Calu3 (cell line): ENCODE measurements around the gene POU6F1. TPM values are rescaled to one million over a fixed set of nuclear protein-coding genes. Genes with fewer than 3 reads are reported as not detected.
"Not testable (repeated sequence)": the region's sequence is repeated elsewhere in the genome, so short reads cannot be mapped to it uniquely, and the experiment has no call there.

Source experiments
- BruUV-seq: library from RNA; stranded (reverse); fragments of 400-500 nt; replicated peaks from 2 replicates; lab custom pipeline; 2021; lab: Mats Ljungman, UMichigan
- CTCF ChIA-PET: fragments of 300-600 bp; sonication (Branson Sonifier 250); formaldehyde crosslinking; loops from one replicate; lab custom pipeline; 2022; ENCODE audit warnings: antibody characterized with exemption; lab: Charles Lee
- DNase-seq: peaks from one replicate; pipeline ENCODE4 v3.0.0; 2022
- H3K27ac Mint-ChIP-seq: one replicate; pipeline ENCODE4 v1.8.0; 2022; ENCODE audit warnings: mixed read lengths; ENCODE audit not compliant: unreplicated experiment
- H3K27me3 Mint-ChIP-seq: one replicate; pipeline ENCODE4 v1.8.0; 2022; ENCODE audit warnings: mixed read lengths; ENCODE audit not compliant: unreplicated experiment
- H3K36me3 Mint-ChIP-seq: one replicate; pipeline ENCODE4 v1.8.0; 2022; ENCODE audit warnings: mild to moderate bottlenecking, moderate library complexity, mixed read lengths; ENCODE audit not compliant: insufficient read depth, unreplicated experiment
- H3K4me1 Mint-ChIP-seq: one replicate; pipeline ENCODE4 v1.8.0; 2022; ENCODE audit warnings: mild to moderate bottlenecking, low read depth, mixed read lengths; ENCODE audit not compliant: unreplicated experiment
- H3K4me3 Mint-ChIP-seq: one replicate; pipeline ENCODE4 v1.8.0; 2022; ENCODE audit warnings: mild to moderate bottlenecking, low read depth, moderate library complexity, mixed read lengths; ENCODE audit not compliant: unreplicated experiment
- H3K9me3 Mint-ChIP-seq: one replicate; pipeline ENCODE4 v1.8.0; 2022; ENCODE audit warnings: low read depth, mixed read lengths; ENCODE audit not compliant: unreplicated experiment
- intact Hi-C: fragments of 100-400 bp; cut with micrococcal nuclease; formaldehyde crosslinking; loops from one replicate; pipeline ENCODE4 v1.10.0; 2022; ENCODE audit not compliant: unreplicated experiment
- total RNA-seq: library from RNA; stranded (reverse); gene quantifications from 2 replicates; pipeline ENCODE4 v1.2.3, GENCODE V29; 2022
- TF ChIP-seq, protein P1 (sequence below): fragments of 200-600 bp; IDR thresholded peaks from one replicate; pipeline ENCODE4 v1.8.0; 2022; ENCODE audit warnings: antibody characterized with exemption; ENCODE audit not compliant: unreplicated experiment

POU6F1 gene
- total RNA-seq, 1 experiment from 2014 or later: 2.5 TPM

- TF ChIP-seq, protein P1, sequence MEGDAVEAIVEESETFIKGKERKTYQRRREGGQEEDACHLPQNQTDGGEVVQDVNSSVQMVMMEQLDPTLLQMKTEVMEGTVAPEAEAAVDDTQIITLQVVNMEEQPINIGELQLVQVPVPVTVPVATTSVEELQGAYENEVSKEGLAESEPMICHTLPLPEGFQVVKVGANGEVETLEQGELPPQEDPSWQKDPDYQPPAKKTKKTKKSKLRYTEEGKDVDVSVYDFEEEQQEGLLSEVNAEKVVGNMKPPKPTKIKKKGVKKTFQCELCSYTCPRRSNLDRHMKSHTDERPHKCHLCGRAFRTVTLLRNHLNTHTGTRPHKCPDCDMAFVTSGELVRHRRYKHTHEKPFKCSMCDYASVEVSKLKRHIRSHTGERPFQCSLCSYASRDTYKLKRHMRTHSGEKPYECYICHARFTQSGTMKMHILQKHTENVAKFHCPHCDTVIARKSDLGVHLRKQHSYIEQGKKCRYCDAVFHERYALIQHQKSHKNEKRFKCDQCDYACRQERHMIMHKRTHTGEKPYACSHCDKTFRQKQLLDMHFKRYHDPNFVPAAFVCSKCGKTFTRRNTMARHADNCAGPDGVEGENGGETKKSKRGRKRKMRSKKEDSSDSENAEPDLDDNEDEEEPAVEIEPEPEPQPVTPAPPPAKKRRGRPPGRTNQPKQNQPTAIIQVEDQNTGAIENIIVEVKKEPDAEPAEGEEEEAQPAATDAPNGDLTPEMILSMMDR: no peak
- intact Hi-C loops: loop anchor here (1.0 kb wide), 1 partner anchor 79 kb away; no protein-coding TSS in a partner anchor
- Mint-ChIP-seq H3K9me3 (no peaks in the 10 kb centered on the region), H3K4me1 (peaks cover 14% of the 10 kb centered on the region), H3K27ac (no peak overlapping the region), H3K4me3 (no peak overlapping the region), H3K27me3 (no peaks in the 10 kb centered on the region), H3K36me3 (peaks cover 35% of the 10 kb centered on the region)
- no TSS peak for BruUV-seq
- DNase-seq: peak; percentile 63
- CTCF ChIA-PET: interaction anchor here (0.6 to 2.1 kb wide), 3 partner anchors 24 to 476 kb away, joined by 3 to 22 read pairs (median 4); partner anchors contain the start of gene DAZAP2
Measured at GRCh38 chr12:51262758-51263177, 44.9 kb upstream of the POU6F1 start.

DNA sequence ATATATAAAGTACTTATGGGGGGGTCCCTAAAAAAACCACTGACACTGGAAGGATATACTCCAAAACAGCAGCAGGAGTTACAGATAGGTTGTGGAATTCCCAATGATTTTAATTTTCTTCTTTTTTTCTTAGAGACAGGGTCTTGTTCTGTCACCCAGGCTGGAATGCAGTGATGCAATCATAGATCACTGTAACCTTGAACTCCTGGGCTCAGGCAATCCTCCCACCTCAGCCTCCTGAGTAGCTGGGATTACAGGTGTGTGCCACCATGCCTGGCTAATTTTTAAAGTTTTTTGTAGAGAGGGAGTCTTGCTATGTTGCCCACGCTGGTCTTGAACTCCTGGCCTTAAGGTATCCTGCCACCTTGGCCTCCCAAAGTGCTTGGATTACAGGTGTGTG is 41.7 kb upstream of the POU6F1 start:
- BruUV-seq, H3K27ac Mint-ChIP-seq, H3K4me3 Mint-ChIP-seq, H3K27me3 Mint-ChIP-seq, CTCF ChIA-PET, H3K4me1 Mint-ChIP-seq, H3K9me3 Mint-ChIP-seq, intact Hi-C loops, DNase-seq: not testable (repeated sequence)
- peaks cover 28% of the 10 kb centered on the region for H3K36me3 Mint-ChIP-seq

DNA sequence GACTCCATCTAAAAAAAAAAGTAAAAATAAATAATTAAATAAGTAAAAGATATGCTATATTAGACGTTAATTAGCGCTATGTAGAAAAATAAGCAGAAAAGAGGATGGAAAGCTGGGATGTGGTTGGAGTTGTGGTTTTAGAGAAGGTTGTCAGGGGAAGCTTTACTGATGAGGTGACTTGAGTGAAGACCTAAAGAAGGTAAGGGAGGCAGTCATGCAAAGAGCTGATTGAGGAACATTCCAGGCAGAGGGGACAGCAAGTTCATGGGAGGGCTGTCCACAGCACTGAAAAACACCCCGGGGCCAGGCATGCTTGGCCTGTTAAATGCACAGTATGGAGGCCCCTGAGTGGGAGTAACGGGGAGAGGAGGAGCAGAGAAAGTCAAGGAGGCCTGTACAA is 36.7 kb upstream of the POU6F1 start:
- peaks cover 15% of the 10 kb centered on the region for H3K36me3 Mint-ChIP-seq
- H3K27me3 Mint-ChIP-seq: no peaks in the 10 kb centered on the region
- CTCF ChIA-PET: no interaction called here
- no TSS peak for BruUV-seq
- TF ChIP-seq, protein P1: no peak
- no peak overlapping the region for H3K4me3 Mint-ChIP-seq
- intact Hi-C loops: no loop called here
- no peaks in the 10 kb centered on the region for H3K4me1 Mint-ChIP-seq
- no peak overlapping the region for H3K27ac Mint-ChIP-seq
- no peaks in the 10 kb centered on the region for H3K9me3 Mint-ChIP-seq
- no peak for DNase-seq

DNA sequence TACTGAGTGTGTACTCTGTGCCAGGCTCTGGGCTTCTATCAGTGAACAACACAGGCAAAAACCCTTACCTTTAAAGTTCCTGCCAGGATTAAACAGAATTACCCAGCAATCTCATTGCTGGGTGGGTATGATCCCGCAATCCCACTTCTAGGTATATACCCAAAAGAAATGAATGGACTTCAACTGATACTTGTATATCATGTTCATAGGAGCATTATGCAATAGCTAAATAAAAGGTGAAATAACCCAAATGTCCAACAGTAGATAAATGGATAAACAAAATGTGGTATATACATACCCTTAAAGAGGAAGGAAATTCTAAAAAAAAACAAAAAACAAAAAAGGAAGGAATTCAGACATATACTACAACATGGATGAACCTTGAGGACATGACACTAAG is 35.4 kb upstream of the POU6F1 start:
- peaks cover 13% of the 10 kb centered on the region for H3K36me3 Mint-ChIP-seq
- intact Hi-C loops: no loop called here
- no peaks in the 10 kb centered on the region for H3K27me3 Mint-ChIP-seq
- TF ChIP-seq, protein P1: no peak
- no peak overlapping the region for H3K4me3 Mint-ChIP-seq
- no peaks in the 10 kb centered on the region for H3K4me1 Mint-ChIP-seq
- no peaks in the 10 kb centered on the region for H3K9me3 Mint-ChIP-seq
- CTCF ChIA-PET: no interaction called here
- H3K27ac Mint-ChIP-seq: no peak overlapping the region
- no peak for DNase-seq
- BruUV-seq: no TSS peak

DNA sequence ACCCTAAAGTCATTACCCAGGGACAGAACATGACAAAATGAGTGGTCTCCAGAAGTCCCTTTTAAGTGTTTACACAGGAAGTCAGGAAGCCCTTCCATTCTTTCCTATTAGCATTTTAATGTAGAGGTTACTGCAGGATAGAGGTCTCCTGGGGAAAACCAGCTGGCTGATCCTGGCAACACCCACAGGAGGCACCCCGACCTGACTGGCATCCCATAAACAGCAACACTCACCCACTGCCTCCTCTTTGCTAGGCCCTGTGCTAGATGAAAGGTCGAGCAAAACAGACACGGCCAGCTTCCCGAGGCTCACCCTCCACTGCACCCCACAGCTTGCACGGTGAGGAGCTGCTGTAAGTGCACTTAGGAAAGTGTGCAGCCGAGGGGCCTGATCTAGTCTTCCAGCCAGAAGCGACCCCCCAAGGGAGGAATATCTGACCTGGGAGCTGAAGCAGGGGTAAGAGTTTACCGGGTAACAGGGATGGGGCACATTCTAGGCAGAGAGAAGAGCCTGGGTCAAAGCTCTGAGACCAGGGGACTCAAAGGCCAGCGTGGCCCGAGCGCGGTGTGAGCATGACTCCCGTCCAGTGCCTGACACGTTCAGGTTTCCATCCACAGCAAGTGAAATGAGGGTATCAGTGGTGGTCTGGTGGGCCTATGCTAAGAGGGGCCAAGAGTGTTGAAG is 29.8 kb upstream of the POU6F1 start:
- no TSS peak for BruUV-seq
- intact Hi-C loops: no loop called here
- no peak for DNase-seq
- no peaks in the 10 kb centered on the region for H3K9me3 Mint-ChIP-seq
- H3K27ac Mint-ChIP-seq: no peak overlapping the region
- TF ChIP-seq, protein P1: no peak
- H3K27me3 Mint-ChIP-seq: no peaks in the 10 kb centered on the region
- no peak overlapping the region for H3K4me3 Mint-ChIP-seq
- peaks cover 20% of the 10 kb centered on the region for H3K36me3 Mint-ChIP-seq
- CTCF ChIA-PET: no interaction called here
- H3K4me1 Mint-ChIP-seq: peaks cover 9% of the 10 kb centered on the region
